ENCODE measurements around the gene SLC9A6.

The SLC9A6 gene

DNA sequence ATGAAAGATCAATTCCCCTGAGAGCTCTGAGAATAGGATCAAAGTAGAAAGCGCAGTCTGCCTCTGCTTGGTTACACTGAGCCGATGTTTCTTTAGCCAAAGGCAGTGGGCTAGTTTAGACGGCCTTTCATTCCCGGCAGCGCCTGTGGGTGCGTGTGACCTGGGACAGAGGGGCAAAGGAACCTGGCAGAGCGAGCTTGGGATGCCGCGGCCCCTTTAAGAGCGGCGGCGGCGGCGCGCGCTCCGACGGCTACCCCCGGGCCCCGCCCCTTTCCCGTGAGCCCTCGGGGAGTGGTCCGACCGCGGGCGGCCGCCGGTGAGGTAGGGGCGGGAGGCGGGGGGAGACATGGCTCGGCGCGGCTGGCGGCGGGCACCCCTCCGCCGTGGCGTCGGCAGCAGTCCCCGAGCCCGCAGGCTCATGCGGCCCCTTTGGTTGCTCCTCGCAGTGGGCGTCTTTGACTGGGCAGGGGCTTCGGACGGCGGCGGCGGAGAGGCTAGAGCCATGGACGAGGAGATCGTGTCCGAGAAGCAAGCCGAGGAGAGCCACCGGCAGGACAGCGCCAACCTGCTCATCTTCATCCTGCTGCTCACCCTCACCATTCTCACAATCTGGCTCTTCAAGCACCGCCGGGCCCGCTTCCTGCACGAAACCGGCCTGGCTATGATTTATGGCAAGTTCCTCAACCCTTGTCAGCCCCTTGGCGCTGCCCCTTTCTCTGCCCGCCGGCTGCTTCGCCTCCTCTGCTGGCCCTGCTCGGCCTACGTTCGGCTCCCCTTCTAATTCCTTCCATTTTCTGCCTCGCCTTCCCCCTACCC lies at the start of gene SLC9A6:
TSS of gene SLC9A6 (plus strand) at position 279 of the 816 bp plus-strand sequence. CDS start at position 503, 224 bp downstream.
- peak; percentile 7 to 18 for DNase-seq

DNA sequence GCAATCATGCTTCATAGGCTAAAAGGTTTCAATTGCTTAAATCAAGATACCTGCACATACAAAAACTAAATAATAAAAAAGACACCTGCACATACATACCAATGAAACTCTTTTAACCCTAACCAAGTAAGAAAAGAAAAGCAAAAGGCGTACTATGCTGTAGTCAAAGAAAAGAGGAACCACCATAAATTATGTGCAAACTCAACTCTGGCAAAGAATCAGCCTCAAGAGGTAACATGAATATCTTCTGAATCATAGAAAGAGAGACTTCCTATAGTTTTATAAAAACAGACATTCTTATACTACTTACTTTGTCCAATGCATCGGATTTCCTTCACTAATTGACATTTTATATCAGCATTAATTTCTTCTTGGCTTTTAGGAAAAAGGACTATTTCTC lies 40.7 kb upstream of the SLC9A6 start:
- DNase-seq = no peak

- DNase-seq = no peak
Measured at GRCh38 chrX:135951291-135951690, 33.9 kb upstream of the SLC9A6 start.

DNA sequence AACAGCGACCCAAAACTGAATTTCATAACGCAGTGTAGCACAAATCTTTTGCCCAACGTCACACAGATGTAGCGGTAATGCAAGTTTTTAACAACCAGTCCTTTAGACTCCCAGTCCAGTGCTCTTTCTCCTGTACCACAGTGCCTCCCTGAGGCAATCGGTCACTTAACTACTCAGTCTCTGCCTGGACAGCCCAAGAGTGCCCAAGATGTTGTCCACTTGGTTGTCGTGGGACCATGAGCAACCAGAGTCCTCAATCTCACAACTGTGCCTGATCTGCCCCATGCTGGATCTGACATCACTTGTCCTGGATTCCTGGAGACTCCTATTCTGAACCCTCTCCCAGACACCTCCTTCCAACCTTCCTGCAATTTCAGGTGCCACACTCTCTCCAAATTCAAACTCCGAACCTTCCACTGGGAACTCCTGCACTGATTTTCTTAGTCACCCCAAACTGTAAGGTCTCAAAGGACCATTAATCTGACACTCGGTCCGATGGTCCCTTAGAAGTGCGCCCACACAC lies 12.1 kb upstream of the SLC9A6 start:
- DNase-seq = peak in 1 of 2 experiments; percentile 7

GRCh38 chrX:135973548-135974278 lies 11.5 kb upstream of the SLC9A6 start, which contains the start of gene MMGT1:
Gene MMGT1 (minus strand): TSS chrX:135973988. CDS start chrX:135973675, 313 bp downstream.
- DNase-seq = peak; percentile 58 to 67

GRCh38 chrX:135974279-135974856 lies 10.9 kb upstream of the SLC9A6 start:
- no peak for DNase-seq

DNA sequence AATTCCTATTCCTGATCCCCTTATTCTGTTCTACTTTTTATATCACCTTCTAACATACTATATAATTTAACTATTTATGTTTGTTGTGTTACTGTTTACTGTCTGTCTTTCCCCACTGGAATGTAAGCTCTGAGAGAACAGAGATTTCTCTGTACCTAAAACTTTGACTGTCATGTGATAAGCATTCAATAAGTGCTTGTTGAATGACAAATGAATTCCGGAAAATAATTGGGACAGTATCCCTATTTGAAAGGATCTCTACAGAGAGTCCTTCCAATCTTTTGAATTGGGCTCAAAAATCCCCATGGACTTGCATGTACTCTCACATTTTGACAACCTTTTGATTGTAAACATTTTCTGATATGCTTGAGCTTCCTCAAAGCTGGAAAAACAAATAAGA lies 9.8 kb upstream of the SLC9A6 start:
- DNase-seq = no peak

DNA sequence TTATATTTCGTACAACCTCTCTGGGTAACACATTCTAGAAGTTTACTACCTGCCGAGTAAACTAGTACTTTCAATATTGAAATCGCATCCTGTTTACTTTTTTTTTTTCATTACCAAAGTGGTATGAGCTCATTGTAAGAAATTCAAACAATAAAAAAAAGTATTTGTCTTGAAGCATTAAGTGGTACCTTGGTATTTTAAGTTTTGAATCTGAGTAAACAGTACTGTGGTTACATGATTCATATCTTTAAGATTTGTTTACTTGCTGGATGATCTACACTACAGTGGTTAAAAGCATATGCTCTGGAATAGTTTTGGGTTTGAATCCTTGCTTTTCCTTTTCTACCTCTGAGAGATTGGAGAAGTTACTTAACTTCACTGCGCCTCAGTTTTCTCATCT lies 7.6 kb upstream of the SLC9A6 start:
- DNase-seq = no peak

GRCh38 chrX:135981010-135981409 lies 4.2 kb upstream of the SLC9A6 start:
- no peak for DNase-seq

GRCh38 chrX:135981668-135982067 lies 3.6 kb upstream of the SLC9A6 start:
- DNase-seq = no peak

GRCh38 chrX:135982860-135983259 lies 2.4 kb upstream of the SLC9A6 start:
- DNase-seq = no peak

DNA sequence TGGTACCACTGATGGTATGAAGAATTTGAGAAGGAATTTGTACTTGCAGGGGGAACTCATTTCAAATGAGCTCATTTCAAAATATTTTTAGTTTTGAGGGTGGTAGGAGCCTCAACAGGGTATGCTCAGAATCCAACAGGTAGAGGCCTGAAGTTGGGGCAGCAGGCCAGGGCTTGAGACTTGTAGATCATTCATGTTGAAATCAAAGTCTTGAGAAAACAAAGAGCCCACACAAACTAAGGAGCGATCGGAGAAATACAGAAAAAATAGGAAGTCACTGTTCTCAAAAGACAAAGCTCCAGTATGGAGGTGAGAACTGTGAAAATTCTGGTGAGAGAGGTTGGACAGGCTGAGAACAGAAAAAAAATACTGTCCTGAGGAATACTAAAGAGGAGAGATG lies 979 bp upstream of the SLC9A6 start:
- DNase-seq = no peak

GRCh38 chrX:135984791-135985156 lies 461 bp upstream of the SLC9A6 start:
- no peak for DNase-seq

DNA sequence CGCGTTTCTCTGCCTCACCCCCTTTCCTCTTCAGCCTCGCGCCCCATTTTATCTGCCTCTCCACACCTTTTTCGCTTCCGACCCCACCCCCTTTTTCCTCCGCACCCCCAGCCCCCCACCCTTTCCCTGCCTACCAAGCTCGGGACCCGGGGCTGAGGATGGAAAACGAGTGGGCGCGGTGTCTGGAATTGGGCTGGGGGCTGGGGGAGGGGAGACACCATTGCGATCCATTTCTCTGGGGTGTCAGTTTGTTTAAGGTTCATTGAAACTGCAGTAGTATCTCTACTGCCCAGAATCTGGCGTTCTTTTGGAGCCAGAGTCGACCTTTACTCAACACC lies 707 bp downstream of the SLC9A6 start:
- no peak for DNase-seq

GRCh38 chrX:135988245-135988644 lies 3.0 kb downstream of the SLC9A6 start:
- no peak for DNase-seq

- no peak for DNase-seq
Measured at GRCh38 chrX:136015016-136015415, 29.8 kb downstream of the SLC9A6 start.

GRCh38 chrX:136016881-136017280 lies 31.6 kb downstream of the SLC9A6 start:
- DNase-seq = no peak

DNA sequence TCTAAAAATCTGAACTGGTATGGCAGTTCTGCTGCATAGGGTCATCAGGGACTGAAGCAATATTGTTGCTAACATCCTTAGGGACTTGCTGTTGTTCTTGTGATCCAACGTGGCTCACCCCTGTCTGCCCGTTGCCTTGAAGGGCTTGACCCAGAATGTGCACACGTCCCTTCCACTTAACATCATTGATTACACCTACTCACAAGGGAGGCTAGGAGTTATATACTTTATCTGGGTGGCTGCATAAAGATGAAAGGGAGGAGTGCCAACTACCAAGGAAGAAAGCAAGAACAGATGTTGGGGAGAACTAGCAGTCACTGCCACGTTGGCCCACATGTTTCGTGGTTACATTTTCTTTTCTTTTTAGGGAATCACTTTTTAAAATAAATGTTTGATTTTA lies 34.0 kb downstream of the SLC9A6 start:
- DNase-seq = no peak

- no peak for DNase-seq
Measured at GRCh38 chrX:136021160-136021559, 35.9 kb downstream of the SLC9A6 start.

- DNase-seq = no peak
Measured at GRCh38 chrX:136021903-136022302, 36.7 kb downstream of the SLC9A6 start.

GRCh38 chrX:136025091-136025490 lies 39.9 kb downstream of the SLC9A6 start:
- DNase-seq = no peak

DNA sequence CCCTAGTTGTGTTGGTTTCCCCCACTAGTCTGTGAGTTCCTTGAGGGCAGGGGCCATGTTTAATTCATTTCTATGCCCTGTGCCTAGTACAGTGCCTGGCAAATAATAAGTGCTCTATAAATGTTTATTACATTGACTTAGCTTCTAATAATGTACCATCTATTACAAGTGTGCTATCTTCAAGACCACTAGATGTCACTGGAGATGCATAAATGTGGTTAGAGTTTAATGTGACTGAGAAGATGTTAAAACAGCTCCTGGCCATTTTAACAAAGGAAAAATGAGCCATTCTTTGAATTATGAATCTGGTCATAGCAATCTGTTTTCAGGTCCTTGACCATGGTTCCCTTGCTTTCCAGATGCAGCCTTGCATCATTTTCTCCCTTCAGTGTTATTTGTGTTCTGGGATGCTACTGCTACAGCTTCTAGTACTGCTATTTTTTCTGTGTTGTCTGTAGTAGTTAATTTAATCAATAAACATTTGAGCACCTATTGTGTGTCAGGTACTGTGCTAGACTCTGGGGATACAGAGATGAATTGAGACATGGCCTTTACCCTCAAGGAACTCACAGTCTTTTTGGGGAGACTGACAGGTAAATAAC lies 43.2 kb downstream of the SLC9A6 start:
- DNase-seq = peak; percentile 2 to 30

GRCh38 chrX:136029766-136030165 lies 44.5 kb downstream of the SLC9A6 start:
- no peak for DNase-seq
